NOMO-1 (cell line): ENCODE data around the gene SYT12.
"Not testable (repeated sequence)": the region's sequence is repeated elsewhere in the genome, so short reads cannot be mapped to it uniquely, and the experiment has no call there.

ENCODE experiments used
- DNase-seq, 2 experiments: peaks; one replicate each; lab custom pipeline; 2025; ENCODE audit not compliant: unreplicated experiment in 2 of 2; lab: John Stamatoyannopoulos, UW

Gene SYT12, protein sequence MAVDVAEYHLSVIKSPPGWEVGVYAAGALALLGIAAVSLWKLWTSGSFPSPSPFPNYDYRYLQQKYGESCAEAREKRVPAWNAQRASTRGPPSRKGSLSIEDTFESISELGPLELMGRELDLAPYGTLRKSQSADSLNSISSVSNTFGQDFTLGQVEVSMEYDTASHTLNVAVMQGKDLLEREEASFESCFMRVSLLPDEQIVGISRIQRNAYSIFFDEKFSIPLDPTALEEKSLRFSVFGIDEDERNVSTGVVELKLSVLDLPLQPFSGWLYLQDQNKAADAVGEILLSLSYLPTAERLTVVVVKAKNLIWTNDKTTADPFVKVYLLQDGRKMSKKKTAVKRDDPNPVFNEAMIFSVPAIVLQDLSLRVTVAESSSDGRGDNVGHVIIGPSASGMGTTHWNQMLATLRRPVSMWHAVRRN

DNA sequence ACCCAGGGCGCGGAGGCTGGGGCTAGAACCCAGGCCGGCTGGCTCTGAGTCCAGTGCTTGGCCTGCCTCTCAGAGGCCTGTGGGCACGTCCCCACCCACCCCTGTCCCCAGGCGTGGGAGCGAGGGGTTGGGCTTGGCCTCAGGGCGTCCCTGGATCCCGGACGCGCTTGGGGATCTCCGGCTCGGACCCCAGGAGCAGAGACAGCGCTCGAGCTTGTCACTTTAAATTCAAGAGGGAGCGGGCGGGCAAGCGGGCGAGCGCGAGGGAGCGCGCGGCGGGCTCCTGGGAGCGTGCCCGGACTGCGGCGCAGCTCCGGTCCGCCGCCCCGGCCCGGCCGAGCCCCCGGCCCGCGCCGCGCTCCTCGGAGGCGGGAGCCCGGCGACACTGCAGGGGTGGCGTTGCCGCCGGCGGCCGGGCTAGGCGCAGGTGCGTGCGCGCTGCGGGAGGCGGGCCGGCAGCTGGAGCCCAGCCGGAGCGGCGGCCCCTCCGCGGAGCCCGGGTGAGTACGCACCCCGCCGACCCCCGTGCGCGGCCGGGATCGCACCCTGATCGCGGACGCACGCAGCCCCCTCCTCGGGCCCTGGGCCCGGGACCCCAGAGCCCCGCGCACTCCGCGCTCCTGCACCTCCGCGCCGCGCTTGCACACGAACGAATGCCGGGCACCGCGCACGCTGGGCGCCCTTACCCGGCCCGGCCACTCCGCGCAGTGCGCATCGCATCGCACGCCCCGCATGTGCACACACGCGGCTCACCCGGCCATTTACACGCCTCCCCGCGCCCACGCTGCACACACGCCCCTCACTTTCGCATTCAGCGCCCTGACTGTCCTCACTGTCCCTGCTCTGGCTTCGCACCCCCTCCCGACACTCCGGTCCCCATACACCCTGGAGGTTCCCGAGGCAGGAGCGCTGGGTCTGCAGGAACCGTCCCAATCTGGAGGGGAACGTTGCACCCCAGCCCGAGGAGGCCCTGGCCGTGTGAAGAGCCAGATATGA lies at the start of gene SYT12:
TSS of gene SYT12 (plus strand) at position 174 of the 996 bp plus-strand sequence. CDS start 7,011 bp downstream, outside the sequence.
- no peak for DNase-seq

DNA sequence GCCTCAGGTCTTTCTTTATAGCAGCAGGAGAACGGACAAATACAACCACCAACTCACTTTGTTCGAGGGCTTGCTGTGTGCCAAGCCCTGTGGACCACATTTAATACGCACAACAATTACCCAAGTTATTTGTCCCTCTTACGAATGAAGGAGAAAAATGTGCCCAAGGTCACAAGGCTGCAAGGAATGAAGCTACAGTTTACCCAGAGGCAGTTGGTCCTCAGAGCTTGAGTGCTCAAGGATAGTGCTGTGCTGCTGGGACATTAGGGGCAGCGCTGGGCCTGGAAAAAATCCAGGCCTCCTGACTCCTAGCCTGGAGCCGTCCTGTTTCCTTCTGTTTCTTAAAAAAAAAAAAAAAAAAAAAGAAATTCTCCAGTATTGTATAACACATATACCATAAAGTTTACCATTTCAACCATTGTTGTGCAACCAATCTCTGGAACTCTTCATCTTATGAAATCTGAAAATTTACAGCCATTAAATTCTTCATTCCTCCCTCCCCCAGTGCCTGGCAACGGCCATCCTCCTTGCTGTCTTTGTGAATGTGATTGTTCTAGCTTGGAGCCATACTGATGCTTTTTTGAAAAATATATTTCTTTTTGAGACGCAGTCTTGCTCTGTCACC lies 48.9 kb upstream of the SYT12 start:
- DNase-seq, result peak; percentile 35 to 54

DNA sequence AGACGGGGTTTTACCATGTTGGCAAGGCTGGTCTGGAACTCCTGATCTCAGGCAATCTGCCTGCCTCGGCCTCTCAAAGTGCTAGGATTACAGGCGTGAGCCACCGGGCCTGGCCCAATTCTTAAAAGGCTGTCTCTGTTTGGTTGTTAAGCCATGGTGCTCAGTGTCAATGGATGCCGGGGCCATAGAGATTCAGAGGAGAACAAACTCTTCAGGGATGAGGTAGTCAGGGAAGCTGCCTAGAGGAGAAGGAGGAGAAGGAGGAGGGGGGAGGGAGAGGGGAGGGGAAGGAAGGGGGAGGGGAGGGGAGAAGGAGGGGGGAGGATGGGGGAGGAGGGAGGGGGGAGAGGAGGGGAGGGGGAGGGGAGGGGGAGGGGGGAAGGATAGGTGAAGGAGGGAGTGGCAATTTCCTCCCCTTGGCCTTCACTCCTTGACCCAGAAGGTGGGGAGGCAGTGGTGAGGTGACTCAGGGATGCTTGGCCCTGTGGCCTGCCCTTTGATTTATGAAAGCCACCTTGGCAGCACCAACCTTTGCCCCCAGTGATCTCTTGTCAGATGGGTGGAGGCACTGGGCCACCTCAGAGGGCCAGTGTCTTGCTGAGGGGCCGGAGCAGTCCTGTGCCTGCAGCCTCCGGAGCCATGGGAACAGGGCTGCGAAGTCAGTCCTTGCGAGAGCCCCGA lies 48.1 kb upstream of the SYT12 start, which contains the start of gene C11orf86:
TSS of gene C11orf86 (plus strand) at position 581 of the 681 bp plus-strand sequence. CDS start at position 640, 59 bp downstream.
- DNase-seq, result no peak

DNA sequence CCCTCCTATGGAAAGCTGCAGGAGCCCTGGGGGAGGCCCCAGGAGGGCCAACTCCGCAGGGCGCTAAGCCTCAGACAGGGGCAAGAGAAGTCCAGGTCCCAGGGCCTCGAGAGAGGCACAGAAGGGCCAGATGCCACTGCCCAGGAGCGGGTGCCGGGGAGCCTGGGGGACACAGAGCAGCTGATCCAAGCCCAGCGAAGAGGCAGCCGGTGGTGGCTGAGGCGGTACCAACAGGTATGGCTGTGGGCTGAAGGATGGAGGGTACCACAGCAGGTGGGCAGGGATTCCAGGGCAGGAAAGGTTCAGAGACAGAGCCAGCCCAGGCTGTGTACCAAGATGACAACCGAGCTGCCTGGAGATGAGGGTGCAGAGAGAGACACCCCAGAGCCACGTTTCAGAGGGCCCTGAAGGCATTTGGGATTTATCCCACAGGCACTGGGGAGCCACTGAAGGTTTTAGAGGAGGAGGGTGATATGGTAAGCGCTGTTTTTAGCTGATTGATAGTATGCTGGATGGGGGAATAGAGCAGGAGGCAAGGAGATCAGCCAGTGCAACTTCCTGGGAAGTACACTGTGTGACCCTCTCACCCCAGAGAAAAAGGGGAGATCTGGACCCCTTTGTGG lies 47.4 kb upstream of the SYT12 start:
- no peak for DNase-seq

DNA sequence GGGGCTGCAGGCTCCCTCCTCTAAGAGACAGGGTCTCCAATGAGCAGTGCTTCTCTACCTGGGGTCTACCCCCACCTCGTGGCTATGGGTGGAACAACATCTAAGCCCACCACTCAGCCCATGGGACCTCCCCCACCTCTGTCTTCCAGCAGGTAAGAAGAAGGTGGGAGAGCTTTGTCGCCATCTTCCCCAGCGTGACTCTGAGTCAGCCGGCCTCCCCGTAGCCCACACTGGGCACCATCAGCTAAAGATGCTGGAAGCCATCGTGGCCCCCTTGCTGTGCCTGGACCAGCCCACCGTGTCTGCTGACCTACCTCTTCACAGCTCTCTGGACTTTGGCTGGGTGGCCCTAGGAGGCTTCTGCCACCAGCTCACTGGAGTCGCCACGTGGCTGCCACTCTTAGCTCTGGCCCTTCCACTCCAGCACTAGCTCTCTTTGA lies 46.9 kb upstream of the SYT12 start:
- no peak for DNase-seq

DNA sequence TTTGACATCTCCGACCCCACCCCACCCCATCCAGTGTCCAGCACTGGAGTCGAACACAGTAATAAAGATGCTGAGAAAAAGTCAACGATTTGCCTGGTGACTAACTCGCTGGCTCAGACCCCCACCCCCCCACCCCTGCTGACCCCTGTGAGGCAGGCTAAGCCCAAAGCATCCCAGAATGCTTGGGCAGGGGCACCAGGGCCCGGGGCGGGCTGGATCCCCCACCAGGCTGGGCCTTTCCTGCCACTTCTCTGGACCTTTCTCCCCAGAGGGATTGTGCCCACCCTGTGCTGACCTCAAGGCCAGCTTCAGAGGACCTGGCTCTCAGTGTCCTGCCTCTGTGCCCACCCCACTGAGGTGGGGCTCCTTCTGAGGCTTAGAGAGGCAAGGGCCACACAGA lies 46.0 kb upstream of the SYT12 start:
- DNase-seq, result no peak

DNA sequence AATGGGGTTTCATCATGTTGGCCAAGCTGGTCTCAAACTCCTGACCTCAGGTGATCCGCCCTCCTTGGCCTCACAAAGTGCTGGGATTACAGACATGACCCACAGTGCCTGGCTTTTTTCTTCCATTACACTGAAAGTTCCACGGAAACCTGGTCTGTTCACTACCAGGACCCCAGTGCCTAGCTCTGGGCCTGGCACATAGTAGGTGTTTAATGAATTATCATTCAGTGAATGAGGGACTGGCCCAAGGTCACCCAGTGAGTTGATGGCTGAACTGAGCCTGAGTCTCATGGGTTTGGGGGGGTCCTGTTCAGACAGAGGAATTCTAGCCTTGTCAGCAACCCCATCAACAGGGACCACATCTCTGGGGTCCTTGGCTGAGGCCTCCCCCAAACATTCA lies 44.7 kb upstream of the SYT12 start:
- no peak for DNase-seq

DNA sequence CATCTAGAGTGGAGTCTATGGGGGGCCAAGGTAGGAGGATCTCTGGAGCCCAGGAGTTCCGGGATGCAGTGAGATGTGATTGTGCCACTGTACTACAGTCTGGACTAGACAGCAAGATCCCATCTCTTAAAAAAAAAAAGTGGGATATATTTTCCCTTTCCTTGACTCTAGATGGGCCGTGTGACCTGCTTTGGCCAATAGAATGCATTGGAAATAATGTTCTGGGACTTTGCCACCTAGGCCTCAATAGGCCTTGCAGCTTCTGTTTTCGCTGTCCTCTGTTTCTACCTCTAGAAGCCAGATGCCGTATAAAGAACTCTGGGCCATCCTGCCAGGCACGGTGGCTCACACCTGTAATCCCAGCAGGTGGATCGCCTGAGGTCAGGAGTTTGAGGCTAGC lies 44.2 kb upstream of the SYT12 start:
- no peak for DNase-seq

DNA sequence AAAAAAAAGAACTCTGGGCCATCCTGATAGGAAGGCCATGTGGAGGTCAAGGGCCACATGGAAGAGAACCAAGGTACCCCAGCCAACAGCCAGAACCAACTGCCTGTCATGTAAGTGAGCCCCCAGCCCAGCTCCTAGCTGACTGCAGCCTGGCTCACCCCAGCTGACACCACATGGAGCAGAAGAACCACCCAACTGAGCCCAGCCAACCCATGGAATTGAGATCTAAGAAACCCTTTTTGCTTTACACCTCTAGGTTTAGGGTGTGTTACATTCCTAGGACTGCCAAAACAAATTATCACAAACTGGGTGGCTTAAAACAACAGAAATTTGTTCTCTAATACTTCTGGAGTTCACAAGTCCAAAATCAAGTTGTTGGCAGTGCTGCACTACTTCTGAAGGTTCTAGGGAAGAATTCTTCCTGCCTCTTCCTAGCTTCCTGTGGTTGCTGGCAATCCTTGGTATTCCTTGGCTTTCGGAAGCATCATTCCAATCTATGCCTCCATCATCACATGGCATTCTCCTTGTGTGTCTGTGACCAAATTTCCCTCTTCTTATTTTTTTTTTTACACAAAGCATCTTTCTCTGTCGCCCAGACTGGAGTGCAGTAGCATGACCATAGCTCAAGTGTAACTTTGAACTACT lies 43.5 kb upstream of the SYT12 start:
- DNase-seq, result no peak

DNA sequence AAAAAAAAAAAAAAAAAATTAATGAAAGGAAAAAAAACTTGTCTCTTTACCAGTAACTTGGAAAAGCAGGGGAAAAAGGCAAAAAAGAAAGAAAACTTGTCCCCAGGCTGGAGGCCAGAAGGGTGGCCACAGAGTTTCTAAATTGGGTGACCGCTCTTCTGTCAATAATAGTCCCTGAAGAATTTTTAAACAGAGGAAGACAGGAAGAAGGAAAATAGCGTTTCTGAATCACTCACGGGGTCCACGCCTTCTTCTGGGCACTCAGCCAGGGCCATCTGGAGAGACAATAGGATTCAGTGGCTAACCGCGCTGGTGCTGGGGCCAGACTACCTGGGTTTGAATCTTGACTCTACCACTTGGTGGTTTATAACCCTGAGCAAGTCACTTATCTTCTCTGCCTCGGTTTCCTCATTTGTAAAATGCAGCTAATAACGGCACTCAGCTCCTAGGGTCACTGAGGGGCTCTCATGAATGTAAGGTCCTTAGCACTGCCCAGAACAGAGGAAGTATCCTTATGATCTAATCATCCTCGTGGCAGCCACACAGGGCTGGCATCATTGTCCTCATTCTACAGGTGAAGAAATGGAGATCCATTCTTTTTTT lies 40.9 kb upstream of the SYT12 start:
- DNase-seq, result peak; percentile 62 to 80

DNA sequence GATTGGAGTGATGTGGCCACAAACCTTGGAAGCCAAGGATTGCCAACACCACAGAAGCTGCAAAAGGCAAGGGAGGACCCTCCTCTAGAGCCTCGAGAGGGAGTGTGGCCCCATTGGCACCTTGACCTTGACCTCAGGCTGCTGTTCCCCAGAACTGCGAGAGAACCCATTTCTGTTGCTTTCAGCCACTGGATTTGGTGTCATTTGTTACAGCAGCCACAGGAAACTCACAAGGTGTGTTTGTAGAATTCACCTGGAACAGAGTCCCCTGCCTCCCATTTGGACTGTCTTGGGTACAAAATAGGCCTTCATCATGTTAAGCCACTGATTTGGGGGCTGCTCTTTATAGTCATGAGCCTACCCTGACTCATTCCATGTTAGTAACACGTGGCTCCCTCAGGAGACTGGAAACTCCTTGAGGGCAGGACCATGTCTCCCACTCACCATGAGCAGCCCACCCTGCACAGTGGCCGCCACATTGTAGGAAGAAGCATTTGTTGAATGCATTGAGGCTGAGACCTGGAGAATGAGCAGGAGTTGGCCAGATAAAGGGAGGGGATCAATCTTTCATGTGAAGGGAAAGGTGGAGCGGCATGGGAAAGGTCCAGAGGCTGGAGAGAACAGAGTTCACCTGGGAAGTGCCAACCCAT lies 39.5 kb upstream of the SYT12 start:
- DNase-seq, result no peak

DNA sequence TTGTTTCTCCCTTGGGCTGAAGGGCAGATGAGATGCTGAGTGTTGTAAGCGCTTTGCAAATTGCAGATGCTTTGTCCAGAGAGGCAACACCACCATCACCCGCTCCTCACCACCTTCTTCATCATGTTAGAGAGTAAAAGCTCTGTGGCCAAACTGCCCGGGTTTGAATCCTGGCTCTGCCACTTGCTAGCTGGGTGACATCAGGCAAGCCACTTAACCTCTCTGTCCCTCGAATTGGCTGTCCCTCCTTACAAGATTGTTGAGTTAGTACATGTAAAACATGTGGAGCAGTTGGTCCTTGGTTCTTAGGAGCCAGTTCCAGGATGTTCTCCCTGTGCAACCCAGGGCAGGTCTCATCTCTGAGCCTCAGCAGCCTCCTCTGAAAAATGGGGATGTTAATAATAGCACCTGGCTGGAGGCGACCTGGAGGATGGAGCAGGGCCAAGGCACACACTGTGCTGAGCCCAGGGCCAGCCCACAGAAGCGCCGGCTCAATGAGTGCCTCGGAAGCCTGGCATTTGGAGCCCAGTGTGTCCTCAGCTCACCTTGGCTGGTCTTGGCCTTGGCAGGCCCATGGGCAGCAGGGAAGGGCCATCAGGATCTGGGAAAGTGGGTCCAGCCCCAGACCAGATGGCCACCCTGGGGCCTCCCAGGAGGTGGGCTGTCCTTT lies 37.3 kb upstream of the SYT12 start:
- DNase-seq, result no peak

DNA sequence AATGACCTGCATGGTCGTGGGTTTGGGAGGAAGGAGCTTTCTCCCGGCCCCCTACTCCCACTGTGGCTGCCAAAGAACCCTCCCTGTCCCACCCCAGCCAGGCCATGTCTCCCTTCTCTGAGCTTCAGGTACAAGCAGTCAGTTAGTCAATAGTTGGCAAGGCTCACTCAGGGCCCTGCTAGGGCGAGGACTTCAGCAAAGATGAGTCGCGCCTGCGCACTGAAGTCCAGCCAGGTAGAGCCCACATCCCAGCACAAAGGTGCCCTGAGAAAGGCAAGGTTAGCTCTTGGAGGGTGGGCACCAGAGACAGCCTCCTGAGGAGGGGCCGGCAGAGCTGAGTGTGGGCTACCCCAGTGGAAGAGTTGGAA lies 36.8 kb upstream of the SYT12 start:
- DNase-seq, result no peak

DNA sequence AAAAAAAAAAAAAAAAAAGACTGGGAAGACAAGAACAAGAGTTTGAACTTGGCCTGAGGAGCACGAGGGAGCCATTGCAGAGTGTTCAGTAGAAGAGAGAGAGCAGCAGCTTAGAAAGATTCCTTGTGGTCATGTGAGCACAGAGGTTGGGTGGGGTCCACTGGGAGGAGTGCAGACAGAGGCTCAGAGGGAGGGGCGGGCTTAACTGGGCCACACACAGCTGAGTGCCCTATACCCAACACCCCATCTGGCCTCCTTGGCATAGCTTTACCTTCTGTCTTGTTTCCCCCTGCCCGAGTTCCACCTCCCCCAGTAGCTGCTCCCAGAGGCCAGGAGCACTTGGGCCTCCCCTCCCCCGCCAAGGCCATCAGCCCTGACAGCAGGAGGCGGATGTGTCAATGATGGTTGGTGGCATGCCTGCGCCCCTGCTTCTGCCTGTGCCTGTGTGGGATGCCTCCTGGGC lies 35.7 kb upstream of the SYT12 start:
- no peak for DNase-seq

DNA sequence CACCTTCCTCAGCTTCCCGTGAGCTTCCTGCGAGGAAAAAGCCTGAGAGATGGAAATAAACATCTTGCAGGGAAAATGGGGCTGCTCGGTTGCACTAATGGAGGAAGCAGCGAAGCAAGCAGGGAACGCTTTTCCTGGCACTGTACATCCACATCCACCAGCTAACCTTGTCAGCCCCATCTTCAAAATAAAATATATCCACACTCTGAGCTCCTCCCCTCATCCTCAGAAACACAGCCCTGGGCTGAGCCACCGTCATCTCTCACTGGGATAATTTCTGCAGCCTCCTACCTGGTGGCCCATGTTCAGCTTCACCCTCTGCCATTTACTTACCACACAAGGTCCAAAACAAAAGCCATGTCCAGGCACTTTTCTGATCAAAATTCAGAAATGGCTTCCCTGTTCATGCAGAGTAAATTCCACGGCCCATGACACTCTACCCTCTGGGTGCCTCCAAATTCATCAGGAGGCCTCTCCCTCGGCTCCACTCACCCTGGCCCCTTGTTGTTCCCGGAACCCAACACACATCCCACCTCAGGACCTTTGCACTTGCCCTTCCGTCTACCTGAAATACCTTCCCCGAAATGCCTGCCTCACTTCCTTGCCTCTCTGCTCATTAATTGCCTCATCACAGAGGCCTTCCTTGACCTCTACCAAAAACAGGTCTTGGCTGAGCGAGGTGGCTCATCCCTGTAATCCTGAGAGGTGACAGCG lies 34.9 kb upstream of the SYT12 start:
- DNase-seq, result no peak

DNA sequence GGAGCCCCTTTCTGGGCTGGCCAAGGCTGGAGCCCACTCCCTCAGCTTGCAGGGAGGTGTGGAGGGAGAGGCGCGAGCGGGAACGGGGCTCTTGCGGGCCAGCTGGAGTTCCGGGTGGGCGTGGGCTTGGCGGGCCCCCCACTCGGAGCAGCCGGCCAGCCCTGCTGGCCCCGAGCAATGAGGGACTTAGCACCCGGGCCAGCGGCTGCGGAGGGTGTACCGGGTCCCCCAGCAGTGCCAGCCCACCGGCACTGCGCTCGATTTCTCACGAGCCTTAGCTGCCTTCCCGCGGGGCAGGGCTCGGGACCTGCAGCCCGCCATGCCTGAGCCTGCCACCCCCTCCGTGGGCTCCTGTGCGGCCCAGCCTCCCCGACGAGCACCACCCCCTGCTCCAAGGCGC lies 34.2 kb upstream of the SYT12 start:
- not testable (repeated sequence) for DNase-seq

DNA sequence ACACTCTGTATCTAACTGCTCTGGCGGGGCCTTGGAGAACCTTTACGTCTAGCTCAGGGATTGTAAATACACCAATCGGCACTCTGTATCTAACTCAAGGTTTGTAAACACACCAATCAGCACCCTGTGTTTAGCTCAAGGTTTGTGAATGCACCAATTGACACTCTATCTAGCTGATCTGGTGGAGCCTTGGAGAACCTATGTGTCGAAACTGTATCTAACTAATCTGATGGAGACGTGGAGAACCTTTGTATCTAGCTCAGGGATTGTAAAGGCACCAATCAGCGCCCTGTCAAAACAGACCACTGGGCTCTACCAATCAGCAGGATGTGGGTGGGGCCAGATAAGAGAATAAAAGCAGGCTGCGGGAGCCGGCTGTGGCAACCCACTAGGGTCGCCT lies 33.6 kb upstream of the SYT12 start:
- DNase-seq, result not testable (repeated sequence)
